GM23338 (cell line): ENCODE measurements around the gene TNFSF8. TPM values are rescaled to one million over a fixed set of nuclear protein-coding genes. Genes with fewer than 3 reads are reported as not detected.

ENCODE experiments used
- ATAC-seq: fragments of 200-7000 bp; cut with Tn5 transposase; 3 replicates; pipeline ENCODE4 v1.9.1; 2020
- DNase-seq: peaks from one replicate; pipeline ENCODE4 v3.0.0-alpha.2; 2015; ENCODE audit warnings: low spot score
- H2AFZ ChIP-seq: fragments of 200-600 bp; sonication (generic); 2 replicates; pipeline ENCODE4 v1.8.0; 2016; ENCODE audit warnings: antibody characterized with exemption, mild to moderate bottlenecking, moderate library complexity
- H3F3A ChIP-seq: fragments of 200-600 bp; sonication (generic); replicated peaks from 2 replicates; pipeline ENCODE4 v1.8.0; 2017; ENCODE audit warnings: antibody characterized with exemption, mixed run types, low read depth
- H3K27ac ChIP-seq: fragments of 200-600 bp; sonication (generic); 2 replicates; pipeline ENCODE4 v1.6.1; 2016; ENCODE audit warnings: low read depth
- H3K27me3 ChIP-seq: fragments of 200-600 bp; sonication (generic); 2 replicates; pipeline ENCODE4 v1.8.0; 2016; ENCODE audit warnings: mild to moderate bottlenecking, mixed run types, moderate library complexity; ENCODE audit not compliant: insufficient read depth
- H3K36me3 ChIP-seq: fragments of 200-600 bp; sonication (generic); 2 replicates; pipeline ENCODE4 v1.8.0; 2016; ENCODE audit warnings: mild to moderate bottlenecking; ENCODE audit not compliant: insufficient read depth
- H3K4me1 ChIP-seq: fragments of 200-600 bp; sonication (generic); 2 replicates; pipeline ENCODE4 v1.8.0; 2016; ENCODE audit warnings: mild to moderate bottlenecking, moderate library complexity; ENCODE audit not compliant: insufficient read depth
- H3K4me2 ChIP-seq: fragments of 200-600 bp; sonication (generic); 2 replicates; pipeline ENCODE4 v1.7.1; 2017; ENCODE audit warnings: mixed run types
- H3K4me3 ChIP-seq: fragments of 200-600 bp; sonication (generic); 2 replicates; pipeline ENCODE4 v1.6.1; 2016; ENCODE audit warnings: mixed run types
- H3K79me2 ChIP-seq: fragments of 200-600 bp; sonication (generic); replicated peaks from 2 replicates; pipeline ENCODE4 v1.8.0; 2017; ENCODE audit warnings: mild to moderate bottlenecking; ENCODE audit not compliant: insufficient read depth
- H3K9me2 ChIP-seq: fragments of 200-600 bp; sonication (generic); 2 replicates; pipeline ENCODE4 v1.8.0; 2017; ENCODE audit not compliant: insufficient read depth
- H4K20me1 ChIP-seq: fragments of 200-600 bp; sonication (generic); replicated peaks from 2 replicates; pipeline ENCODE4 v1.8.0; 2017; ENCODE audit warnings: mild to moderate bottlenecking; ENCODE audit not compliant: insufficient read depth
- H3K27ac Mint-ChIP-seq: 2 replicates; pipeline ENCODE4 v1.8.0; 2020; ENCODE audit warnings: inconsistent platforms, mild to moderate bottlenecking, moderate library complexity, mixed read lengths
- H3K27me3 Mint-ChIP-seq: 3 replicates; pipeline ENCODE4 v1.8.0; 2022; ENCODE audit warnings: low read depth, mild to moderate bottlenecking, moderate library complexity, mixed read lengths, inconsistent platforms; ENCODE audit not compliant: insufficient read depth, poor library complexity
- H3K36me3 Mint-ChIP-seq: 3 replicates; pipeline ENCODE4 v1.8.0; 2021; ENCODE audit warnings: low read depth, mild to moderate bottlenecking, inconsistent platforms, moderate library complexity, mixed read lengths
- H3K4me1 Mint-ChIP-seq: 3 replicates; pipeline ENCODE4 v1.8.0; 2020; ENCODE audit warnings: mild to moderate bottlenecking, inconsistent platforms, mixed read lengths
- H3K4me3 Mint-ChIP-seq: 3 replicates; pipeline ENCODE4 v1.8.0; 2021; ENCODE audit warnings: moderate library complexity, mild to moderate bottlenecking, inconsistent platforms, mixed read lengths
- H3K9me3 Mint-ChIP-seq: 3 replicates; pipeline ENCODE4 v1.8.0; 2020; ENCODE audit warnings: moderate library complexity, mild to moderate bottlenecking, inconsistent platforms, mixed read lengths
- CREB1 ChIP-seq: fragments of 250-450 bp; sonication (Bioruptor Pico); IDR thresholded peaks from 2 replicates; pipeline ENCODE4 v1.5.0; 2020; ENCODE audit warnings: low read depth, mild to moderate bottlenecking, moderate library complexity
- CTCF ChIP-seq, 2 experiments: fragments of 200-600 bp in 1 of 2; sonication (generic) in 1 of 2; conservative IDR thresholded peaks; 2 replicates each; pipeline versions ENCODE4 v1.5.1 to v1.6.1; 2016 to 2017; ENCODE audit warnings: antibody characterized with exemption in 2 of 2, low read depth in 2 of 2, mild to moderate bottlenecking in 2 of 2, moderate library complexity in 1 of 2
- ETS1 ChIP-seq: IDR thresholded peaks from 2 replicates; pipeline ENCODE4 v1.6.1; 2016; ENCODE audit warnings: antibody characterized with exemption
- EZH2 ChIP-seq: fragments of 200-600 bp; sonication (generic); IDR thresholded peaks from one replicate; pipeline ENCODE4 v1.8.0; 2017; ENCODE audit warnings: antibody characterized with exemption, mild to moderate bottlenecking, low read depth; ENCODE audit not compliant: unreplicated experiment
- EZH2phosphoT487 ChIP-seq: fragments of 200-600 bp; sonication (generic); IDR thresholded peaks from one replicate; pipeline ENCODE4 v1.8.1; 2018; ENCODE audit warnings: antibody characterized with exemption; ENCODE audit not compliant: unreplicated experiment
- JUNB ChIP-seq: IDR thresholded peaks from one replicate; pipeline ENCODE4 v1.6.1; 2016; ENCODE audit warnings: antibody characterized with exemption; ENCODE audit not compliant: unreplicated experiment
- NANOG ChIP-seq: IDR thresholded peaks from 2 replicates; pipeline ENCODE4 v1.6.1; 2016; ENCODE audit warnings: antibody characterized with exemption, borderline replicate concordance
- POLR2AphosphoS5 ChIP-seq: IDR thresholded peaks from 2 replicates; pipeline ENCODE4 v1.6.1; 2016; ENCODE audit warnings: antibody characterized with exemption, low read depth
- STAT1 ChIP-seq: IDR thresholded peaks from one replicate; pipeline ENCODE4 v1.6.1; 2016; ENCODE audit warnings: antibody characterized with exemption; ENCODE audit not compliant: unreplicated experiment
- ZNF114 ChIP-seq: fragments of 250-450 bp; sonication (Bioruptor Pico); IDR thresholded peaks from 2 replicates; pipeline ENCODE4 v1.5.0; 2020; ENCODE audit warnings: mild to moderate bottlenecking, moderate library complexity
- ZNF331 ChIP-seq: fragments of 250-450 bp; sonication (Bioruptor Pico); IDR thresholded peaks from 2 replicates; pipeline ENCODE4 v1.5.0; 2020; ENCODE audit warnings: low read depth, mild to moderate bottlenecking, moderate library complexity
- polyA plus RNA-seq: library from polyadenylated mRNA; unstranded; fragments of >200 nt; fragmentation: Nextera tagmentation; extraction: Ambion mirVana; gene quantifications from 2 replicates; pipeline ENCODE4 v1.2.1, GENCODE V29; 2016
- total RNA-seq: library from RNA; depleted of rRNA; stranded (reverse); fragments of >200 nt; shearing (Covaris generic); gene quantifications from 2 replicates; pipeline ENCODE4 v1.2.3, GENCODE V29; 2014
- TF ChIP-seq, protein P1 (sequence below): fragments of 250-450 bp; sonication (Bioruptor Pico); IDR thresholded peaks from 2 replicates; pipeline ENCODE4 v1.5.0; 2020; ENCODE audit warnings: mild to moderate bottlenecking, moderate library complexity

Gene TNFSF8
- total and polyA plus RNA-seq, 2 experiments from 2014 or later, result not detected

- H3F3A ChIP-seq, result no peaks in the 10 kb centered on the region
- H3K79me2 ChIP-seq, result no peaks in the 10 kb centered on the region
- no peak overlapping the region for H3K4me3 ChIP-seq
- H2AFZ ChIP-seq, result no peak overlapping the region
- no peak for ATAC-seq
- H4K20me1 ChIP-seq, result peaks cover 13% of the 10 kb centered on the region; the same call in 1 of the 2 replicates
- H3K36me3 Mint-ChIP-seq, result no peaks in the 10 kb centered on the region
- H3K36me3 ChIP-seq, result no peaks in the 10 kb centered on the region
- H3K27me3 Mint-ChIP-seq, result peaks cover 93% of the 10 kb centered on the region
- peaks cover 12% of the 10 kb centered on the region; the same call in 2 of the 3 replicates for H3K4me1 Mint-ChIP-seq
- no peak overlapping the region for H3K4me3 Mint-ChIP-seq
- no peaks in the 10 kb centered on the region for H3K9me2 ChIP-seq
- DNase-seq, result no peak
- H3K9me3 Mint-ChIP-seq, result no peaks in the 10 kb centered on the region
- TF ChIP-seq ZNF114 (CRISPR knock-in tag) (no peak), EZH2phosphoT487 (no peak), EZH2 (no peak), NANOG (no peak), ETS1 (no peak), CTCF (conservative IDR thresholded peaks at IDR 0.05; ENCODE audit: low read depth in 2 of 2) (no peak), CREB1 (no peak)
- no peak overlapping the region for H3K27ac Mint-ChIP-seq
- no peak overlapping the region for H3K27ac ChIP-seq
- H3K4me2 ChIP-seq, result no peak overlapping the region
- H3K27me3 ChIP-seq, result peaks cover 100% of the 10 kb centered on the region
- peaks cover 15% of the 10 kb centered on the region; the same call in 1 of the 2 replicates for H3K4me1 ChIP-seq
Measured at GRCh38 chr9:114928671-114929070, 1.7 kb downstream of the TNFSF8 start.

GRCh38 chr9:114928136-114928535, 2.3 kb downstream of the TNFSF8 start:
- Histone ChIP-seq H2AFZ (no peak overlapping the region), H3K27ac (no peak overlapping the region), H3K4me2 (no peak overlapping the region), H3K27me3 (peaks cover 100% of the 10 kb centered on the region), H4K20me1 (peaks cover 17% of the 10 kb centered on the region; the same call in 1 of the 2 replicates), H3K36me3 (no peaks in the 10 kb centered on the region), H3K4me1 (peaks cover 15% of the 10 kb centered on the region; the same call in 1 of the 2 replicates), H3F3A (no peaks in the 10 kb centered on the region), H3K4me3 (no peak overlapping the region), H3K79me2 (no peaks in the 10 kb centered on the region), H3K9me2 (no peaks in the 10 kb centered on the region)
- Mint-ChIP-seq H3K27me3 (peaks cover 93% of the 10 kb centered on the region), H3K27ac (no peak overlapping the region), H3K4me1 (peaks cover 12% of the 10 kb centered on the region; the same call in 2 of the 3 replicates), H3K36me3 (no peaks in the 10 kb centered on the region), H3K9me3 (no peaks in the 10 kb centered on the region), H3K4me3 (no peak overlapping the region)
- DNase-seq (no peak), ATAC-seq (no peak)
- TF ChIP-seq EZH2, result no peak
- no peak for TF ChIP-seq NANOG
- no peak for TF ChIP-seq CREB1
- no peak for TF ChIP-seq ZNF114 (CRISPR knock-in tag)
- no peak for TF ChIP-seq STAT1
- TF ChIP-seq JUNB, result no peak
- TF ChIP-seq, protein P1, sequence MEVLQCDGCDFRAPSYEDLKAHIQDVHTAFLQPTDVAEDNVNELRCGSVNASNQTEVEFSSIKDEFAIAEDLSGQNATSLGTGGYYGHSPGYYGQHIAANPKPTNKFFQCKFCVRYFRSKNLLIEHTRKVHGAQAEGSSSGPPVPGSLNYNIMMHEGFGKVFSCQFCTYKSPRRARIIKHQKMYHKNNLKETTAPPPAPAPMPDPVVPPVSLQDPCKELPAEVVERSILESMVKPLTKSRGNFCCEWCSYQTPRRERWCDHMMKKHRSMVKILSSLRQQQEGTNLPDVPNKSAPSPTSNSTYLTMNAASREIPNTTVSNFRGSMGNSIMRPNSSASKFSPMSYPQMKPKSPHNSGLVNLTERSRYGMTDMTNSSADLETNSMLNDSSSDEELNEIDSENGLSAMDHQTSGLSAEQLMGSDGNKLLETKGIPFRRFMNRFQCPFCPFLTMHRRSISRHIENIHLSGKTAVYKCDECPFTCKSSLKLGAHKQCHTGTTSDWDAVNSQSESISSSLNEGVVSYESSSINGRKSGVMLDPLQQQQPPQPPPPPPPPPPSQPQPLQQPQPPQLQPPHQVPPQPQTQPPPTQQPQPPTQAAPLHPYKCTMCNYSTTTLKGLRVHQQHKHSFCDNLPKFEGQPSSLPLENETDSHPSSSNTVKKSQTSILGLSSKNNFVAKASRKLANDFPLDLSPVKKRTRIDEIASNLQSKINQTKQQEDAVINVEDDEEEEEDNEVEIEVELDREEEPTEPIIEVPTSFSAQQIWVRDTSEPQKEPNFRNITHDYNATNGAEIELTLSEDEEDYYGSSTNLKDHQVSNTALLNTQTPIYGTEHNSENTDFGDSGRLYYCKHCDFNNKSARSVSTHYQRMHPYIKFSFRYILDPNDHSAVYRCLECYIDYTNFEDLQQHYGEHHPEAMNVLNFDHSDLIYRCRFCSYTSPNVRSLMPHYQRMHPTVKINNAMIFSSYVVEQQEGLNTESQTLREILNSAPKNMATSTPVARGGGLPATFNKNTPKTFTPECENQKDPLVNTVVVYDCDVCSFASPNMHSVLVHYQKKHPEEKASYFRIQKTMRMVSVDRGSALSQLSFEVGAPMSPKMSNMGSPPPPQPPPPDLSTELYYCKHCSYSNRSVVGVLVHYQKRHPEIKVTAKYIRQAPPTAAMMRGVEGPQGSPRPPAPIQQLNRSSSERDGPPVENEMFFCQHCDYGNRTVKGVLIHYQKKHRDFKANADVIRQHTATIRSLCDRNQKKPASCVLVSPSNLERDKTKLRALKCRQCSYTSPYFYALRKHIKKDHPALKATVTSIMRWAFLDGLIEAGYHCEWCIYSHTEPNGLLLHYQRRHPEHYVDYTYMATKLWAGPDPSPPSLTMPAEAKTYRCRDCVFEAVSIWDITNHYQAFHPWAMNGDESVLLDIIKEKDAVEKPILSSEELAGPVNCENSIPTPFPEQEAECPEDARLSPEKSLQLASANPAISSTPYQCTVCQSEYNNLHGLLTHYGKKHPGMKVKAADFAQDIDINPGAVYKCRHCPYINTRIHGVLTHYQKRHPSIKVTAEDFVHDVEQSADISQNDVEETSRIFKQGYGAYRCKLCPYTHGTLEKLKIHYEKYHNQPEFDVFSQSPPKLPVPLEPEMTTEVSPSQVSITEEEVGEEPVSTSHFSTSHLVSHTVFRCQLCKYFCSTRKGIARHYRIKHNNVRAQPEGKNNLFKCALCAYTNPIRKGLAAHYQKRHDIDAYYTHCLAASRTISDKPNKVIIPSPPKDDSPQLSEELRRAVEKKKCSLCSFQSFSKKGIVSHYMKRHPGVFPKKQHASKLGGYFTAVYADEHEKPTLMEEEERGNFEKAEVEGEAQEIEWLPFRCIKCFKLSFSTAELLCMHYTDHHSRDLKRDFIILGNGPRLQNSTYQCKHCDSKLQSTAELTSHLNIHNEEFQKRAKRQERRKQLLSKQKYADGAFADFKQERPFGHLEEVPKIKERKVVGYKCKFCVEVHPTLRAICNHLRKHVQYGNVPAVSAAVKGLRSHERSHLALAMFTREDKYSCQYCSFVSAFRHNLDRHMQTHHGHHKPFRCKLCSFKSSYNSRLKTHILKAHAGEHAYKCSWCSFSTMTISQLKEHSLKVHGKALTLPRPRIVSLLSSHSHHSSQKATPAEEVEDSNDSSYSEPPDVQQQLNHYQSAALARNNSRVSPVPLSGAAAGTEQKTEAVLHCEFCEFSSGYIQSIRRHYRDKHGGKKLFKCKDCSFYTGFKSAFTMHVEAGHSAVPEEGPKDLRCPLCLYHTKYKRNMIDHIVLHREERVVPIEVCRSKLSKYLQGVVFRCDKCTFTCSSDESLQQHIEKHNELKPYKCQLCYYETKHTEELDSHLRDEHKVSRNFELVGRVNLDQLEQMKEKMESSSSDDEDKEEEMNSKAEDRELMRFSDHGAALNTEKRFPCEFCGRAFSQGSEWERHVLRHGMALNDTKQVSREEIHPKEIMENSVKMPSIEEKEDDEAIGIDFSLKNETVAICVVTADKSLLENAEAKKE, result no peak
- TF ChIP-seq POLR2AphosphoS5, result no peak
- TF ChIP-seq ETS1, result no peak
- no peak for TF ChIP-seq ZNF331 (CRISPR knock-in tag)
